ENCODE measurements around the gene SUGP2. TPM values are rescaled to one million over a fixed set of nuclear protein-coding genes. Genes with fewer than 3 reads are reported as not detected.
A peak's percentile ranks its signal among the peaks of the same experiment; 100 is the strongest.

SUGP2 gene
- total RNA-seq, 1 experiment from 2014 or later = 74.1 TPM

- TF ChIP-seq, protein P1, sequence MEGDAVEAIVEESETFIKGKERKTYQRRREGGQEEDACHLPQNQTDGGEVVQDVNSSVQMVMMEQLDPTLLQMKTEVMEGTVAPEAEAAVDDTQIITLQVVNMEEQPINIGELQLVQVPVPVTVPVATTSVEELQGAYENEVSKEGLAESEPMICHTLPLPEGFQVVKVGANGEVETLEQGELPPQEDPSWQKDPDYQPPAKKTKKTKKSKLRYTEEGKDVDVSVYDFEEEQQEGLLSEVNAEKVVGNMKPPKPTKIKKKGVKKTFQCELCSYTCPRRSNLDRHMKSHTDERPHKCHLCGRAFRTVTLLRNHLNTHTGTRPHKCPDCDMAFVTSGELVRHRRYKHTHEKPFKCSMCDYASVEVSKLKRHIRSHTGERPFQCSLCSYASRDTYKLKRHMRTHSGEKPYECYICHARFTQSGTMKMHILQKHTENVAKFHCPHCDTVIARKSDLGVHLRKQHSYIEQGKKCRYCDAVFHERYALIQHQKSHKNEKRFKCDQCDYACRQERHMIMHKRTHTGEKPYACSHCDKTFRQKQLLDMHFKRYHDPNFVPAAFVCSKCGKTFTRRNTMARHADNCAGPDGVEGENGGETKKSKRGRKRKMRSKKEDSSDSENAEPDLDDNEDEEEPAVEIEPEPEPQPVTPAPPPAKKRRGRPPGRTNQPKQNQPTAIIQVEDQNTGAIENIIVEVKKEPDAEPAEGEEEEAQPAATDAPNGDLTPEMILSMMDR (IDR thresholded peaks at IDR 0.05; ENCODE audit: insufficient read depth in 1 of 2, low read depth in 1 of 2, low read length in 1 of 2, severe bottlenecking in 1 of 2, unreplicated experiment in 1 of 2) = no peak
- DNase-seq = no peak
- peaks cover 25% of the 10 kb centered on the region for H3K36me3 Mint-ChIP-seq (ENCODE audit: insufficient read depth, unreplicated experiment)
- H3K4me3 ChIP-seq (ENCODE audit: low read depth, low read length) = no peak overlapping the region
- H3K4me1 Mint-ChIP-seq (ENCODE audit: low read depth, unreplicated experiment) = no peaks in the 10 kb centered on the region
- H3K4me1 ChIP-seq = no peaks in the 10 kb centered on the region
- BruUV-seq (replicated peaks) = no TSS peak
- no peak overlapping the region for H3K27ac Mint-ChIP-seq (ENCODE audit: unreplicated experiment)
- H3K36me3 ChIP-seq (ENCODE audit: control insufficient read depth, insufficient read depth, low read length) = peaks cover 4% of the 10 kb centered on the region
- no peaks in the 10 kb centered on the region for H3K9me3 ChIP-seq
- intact Hi-C loops (cut with micrococcal nuclease; ENCODE audit: unreplicated experiment) = loop anchor here (1.0 kb wide), 1 partner anchor 85 kb away; the partner anchor contains the start of gene TMEM161A
- ChIA-PET CTCF (interaction anchor here (1.2 kb wide), 1 partner anchor 58 kb away, joined by 3 read pairs; no protein-coding TSS in a partner anchor), POLR2A (no interaction called here)
- no peak overlapping the region for H3K4me3 Mint-ChIP-seq (ENCODE audit: unreplicated experiment)
- H3K9me3 Mint-ChIP-seq (ENCODE audit: unreplicated experiment) = no peaks in the 10 kb centered on the region
- no peaks in the 10 kb centered on the region for H3K27me3 Mint-ChIP-seq (ENCODE audit: insufficient read depth, unreplicated experiment)
- no peaks in the 10 kb centered on the region for H3K27me3 ChIP-seq (replicated peaks; ENCODE audit: control insufficient read depth, insufficient read depth, low read length)
Observed at GRCh38 chr19:19052921-19053320, 19.6 kb upstream of the SUGP2 start.

DNA sequence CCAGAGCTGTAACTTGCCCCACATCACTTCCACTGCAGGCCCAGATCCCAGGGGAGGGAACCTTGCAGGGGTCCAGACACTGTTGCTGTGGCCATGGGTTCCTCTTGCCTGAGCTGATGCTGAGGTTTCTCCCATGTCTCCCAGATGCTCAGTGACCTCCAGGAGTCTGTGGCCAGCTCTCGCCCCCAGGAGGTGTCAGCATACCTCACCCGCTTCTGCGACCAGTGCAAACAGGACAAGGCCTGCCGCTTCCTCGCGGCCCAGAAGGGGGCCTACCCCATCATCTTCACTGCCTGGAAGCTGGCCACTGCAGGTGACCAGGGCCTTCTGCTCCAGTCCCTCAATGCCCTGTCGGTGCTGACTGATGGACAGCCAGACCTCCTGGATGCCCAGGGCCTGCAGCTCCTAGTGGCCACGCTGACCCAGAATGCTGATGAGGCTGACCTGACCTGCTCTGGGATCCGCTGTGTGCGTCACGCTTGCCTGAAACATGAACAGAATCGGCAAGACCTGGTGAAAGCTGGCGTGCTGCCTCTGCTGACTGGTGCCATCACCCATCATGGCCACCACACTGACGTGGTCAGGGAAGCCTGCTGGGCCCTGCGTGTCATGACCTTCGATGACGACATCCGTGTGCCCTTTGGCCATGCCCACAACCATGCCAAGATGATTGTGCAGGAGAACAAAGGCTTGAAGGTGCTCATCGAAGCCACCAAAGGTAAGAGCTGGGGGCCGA is 18.3 kb upstream of the SUGP2 start:
- peaks cover 2% of the 10 kb centered on the region for H3K36me3 ChIP-seq (ENCODE audit: control insufficient read depth, insufficient read depth, low read length)
- no peaks in the 10 kb centered on the region for H3K9me3 Mint-ChIP-seq (ENCODE audit: unreplicated experiment)
- no peaks in the 10 kb centered on the region for H3K27me3 Mint-ChIP-seq (ENCODE audit: insufficient read depth, unreplicated experiment)
- ChIA-PET CTCF (interaction anchor here (0.5 to 0.7 kb wide), 2 partner anchors 12 to 19 kb away, joined by 3 to 5 read pairs; partner anchors contain the start of gene SLC25A42), POLR2A (interaction anchor here (0.7 kb wide), 1 partner anchor 132 kb away, joined by 3 read pairs; the partner anchor contains the start of genes COPE and DDX49)
- no peaks in the 10 kb centered on the region for H3K27me3 ChIP-seq (replicated peaks; ENCODE audit: control insufficient read depth, insufficient read depth, low read length)
- H3K4me3 Mint-ChIP-seq (ENCODE audit: unreplicated experiment) = no peak overlapping the region
- no peaks in the 10 kb centered on the region for H3K4me1 ChIP-seq
- H3K4me3 ChIP-seq (ENCODE audit: low read depth, low read length) = no peak overlapping the region
- intact Hi-C loops (cut with micrococcal nuclease; ENCODE audit: unreplicated experiment) = no loop called here
- no TSS peak for BruUV-seq (replicated peaks)
- no peak overlapping the region for H3K27ac Mint-ChIP-seq (ENCODE audit: unreplicated experiment)
- no peak for DNase-seq
- no peaks in the 10 kb centered on the region for H3K9me3 ChIP-seq
- peaks cover 32% of the 10 kb centered on the region for H3K36me3 Mint-ChIP-seq (ENCODE audit: insufficient read depth, unreplicated experiment)
- no peaks in the 10 kb centered on the region for H3K4me1 Mint-ChIP-seq (ENCODE audit: low read depth, unreplicated experiment)
- TF ChIP-seq, protein P1 (IDR thresholded peaks at IDR 0.05; ENCODE audit: insufficient read depth in 1 of 2, low read depth in 1 of 2, low read length in 1 of 2, severe bottlenecking in 1 of 2, unreplicated experiment in 1 of 2) = peak in 1 of 2 experiments; percentile 18

GRCh38 chr19:19050731-19051130 is 17.4 kb upstream of the SUGP2 start:
- POLR2A ChIA-PET = no interaction called here
- Mint-ChIP-seq H3K36me3 (ENCODE audit: insufficient read depth, unreplicated experiment) (peaks cover 39% of the 10 kb centered on the region), H3K27me3 (ENCODE audit: insufficient read depth, unreplicated experiment) (no peaks in the 10 kb centered on the region), H3K4me1 (ENCODE audit: low read depth, unreplicated experiment) (no peaks in the 10 kb centered on the region), H3K4me3 (ENCODE audit: unreplicated experiment) (no peak overlapping the region), H3K9me3 (ENCODE audit: unreplicated experiment) (no peaks in the 10 kb centered on the region), H3K27ac (ENCODE audit: unreplicated experiment) (no peak overlapping the region)
- intact Hi-C loops (cut with micrococcal nuclease; ENCODE audit: unreplicated experiment) = no loop called here
- no peaks in the 10 kb centered on the region for H3K4me1 ChIP-seq
- DNase-seq = no peak
- H3K9me3 ChIP-seq = no peaks in the 10 kb centered on the region
- H3K36me3 ChIP-seq (ENCODE audit: control insufficient read depth, insufficient read depth, low read length) = peaks cover 2% of the 10 kb centered on the region
- TF ChIP-seq, protein P1 (IDR thresholded peaks at IDR 0.05; ENCODE audit: insufficient read depth in 1 of 2, low read depth in 1 of 2, low read length in 1 of 2, severe bottlenecking in 1 of 2, unreplicated experiment in 1 of 2) = no peak
- H3K27me3 ChIP-seq (replicated peaks; ENCODE audit: control insufficient read depth, insufficient read depth, low read length) = no peaks in the 10 kb centered on the region
- no TSS peak for BruUV-seq (replicated peaks)
- no peak overlapping the region for H3K4me3 ChIP-seq (ENCODE audit: low read depth, low read length)
- CTCF ChIA-PET = no interaction called here
